Right lobe of liver (tissue), 6 donors: ENCODE measurements around the gene PAK1. TPM values are rescaled to one million over a fixed set of nuclear protein-coding genes. Genes with fewer than 3 reads are reported as not detected.

Source experiments
- ATAC-seq, 4 donors: fragments of 200-7000 bp; cut with Tn5 transposase; one replicate each; pipeline ENCODE4 v1.9.1; 2020; ENCODE audit warnings: mild to moderate bottlenecking in 4 of 4, moderate library complexity in 4 of 4
- DNase-seq, 3 donors: peaks; one replicate each; pipeline ENCODE4 v3.0.0-alpha.2; 2020
- H3K27ac ChIP-seq, 3 donors: fragments of 200-600 bp; one replicate each; pipeline ENCODE4 v1.8.0; 2022
- H3K27me3 ChIP-seq, 2 donors: fragments of 200-600 bp; one replicate each; pipeline ENCODE4 v1.8.0; 2022
- H3K36me3 ChIP-seq, 4 donors: fragments of 200-600 bp; sonication (generic) in 1 of 4; one replicate each; pipeline versions ENCODE4 v1.5.1 to v1.8.0; 2017 to 2022; ENCODE audit warnings: control low read depth in 1 of 4
- H3K4me1 ChIP-seq, 4 donors: fragments of 200-600 bp; sonication (generic) in 1 of 4; one replicate each; pipeline versions ENCODE4 v1.5.1 to v1.8.0; 2017 to 2022; ENCODE audit warnings: control low read depth in 1 of 4
- H3K4me3 ChIP-seq, 3 donors: fragments of 200-600 bp; one replicate each; pipeline ENCODE4 v1.8.0; 2022
- H3K9me3 ChIP-seq, 4 donors: fragments of 200-600 bp; sonication (generic) in 1 of 4; one replicate each; pipeline versions ENCODE4 v1.5.1 to v1.8.0; 2017 to 2022; ENCODE audit warnings: control low read depth in 1 of 4
- CTCF ChIP-seq, 4 donors: fragments of 200-600 bp in 3 of 4; fragments of 450-650 bp in 1 of 4; IDR thresholded peaks; one replicate each; pipeline versions ENCODE4 v1.5.1 to v1.8.0; 2016 to 2022; ENCODE audit warnings: antibody characterized with exemption in 4 of 4, mild to moderate bottlenecking in 2 of 4
- POLR2A ChIP-seq: fragments of 450-650 bp; IDR thresholded peaks from one replicate; pipeline ENCODE4 v1.6.1; 2017; ENCODE audit warnings: antibody characterized with exemption, mild to moderate bottlenecking
- WGBS: methylation state at CpG from one replicate; pipeline ENCODE4 v1.1.6; 2018; ENCODE audit warnings: low coverage, low lambda C conversion rate; ENCODE audit not compliant: insufficient coverage; ENCODE audit errors: missing lambda C conversion rate; 5-methylcytosine and 5-hydroxymethylcytosine counted together
- intact Hi-C, 2 donors: fragments of 100-400 bp; cut with DNase I; formaldehyde crosslinking; loops; one replicate each; pipeline versions ENCODE4 v1.11.2 to v1.14.1; 2022
- total RNA-seq, 6 experiments: library from RNA; depleted of rRNA in 2 of 6; stranded (reverse); fragments of >200 nt in 2 of 6; fragmentation: NEBNext Ultra II Directional in 3 of 6; extraction: Animal tissue kit (Norgen Biotek cat#: 25700) in 3 of 6; gene quantifications; one replicate each; pipeline versions ENCODE4 v1.1.0 to v1.2.4, GENCODE V29; 2016 to 2023
- donor health status: DM: no; HTN: yes; CAD: no.
- donor health status: DM: no; HTN: no; CAD: no.
- donor health status: DM: no; HTN: no; CAD: no.
- donor health status: DM: no; HTN: yes; CAD: no.
- donor health status: DM: no; HTN: yes; CAD: no.

The PAK1 gene
- total RNA-seq, 6 experiments from 2014 or later: 7.3 to 14.5 (median 9.3) TPM

GRCh38 chr11:77284476-77285468, 189.1 kb downstream of the PAK1 start:
- no peak for TF ChIP-seq POLR2A
- no peak for TF ChIP-seq CTCF (IDR thresholded peaks at IDR 0.05)
- DNase-seq (no peak), ATAC-seq (peak; percentile 71 to 88 (median 83))
- WGBS: 38% methylated on average over 6 of the region's 6 CpGs
- intact Hi-C loops: no loop called here
- peak overlapping the region in 2 of 3 donors; percentile 44 to 86 for H3K27ac ChIP-seq
- H3K4me3 ChIP-seq: peak overlapping the region in 1 of 3 donors; percentile 12
- H3K27me3 ChIP-seq: no peaks in the 10 kb centered on the region
- no peaks in the 10 kb centered on the region for H3K36me3 ChIP-seq
- H3K4me1 ChIP-seq: peaks cover 0 to 11% (median 0%) of the 10 kb centered on the region in 4 donors
- H3K9me3 ChIP-seq: no peaks in the 10 kb centered on the region

- H3K36me3 ChIP-seq: no peaks in the 10 kb centered on the region
- intact Hi-C loops: no loop called here
- no peaks in the 10 kb centered on the region for H3K9me3 ChIP-seq
- no peak for DNase-seq
- peaks cover 0 to 26% (median 7%) of the 10 kb centered on the region in 4 donors for H3K4me1 ChIP-seq
- H3K27ac ChIP-seq: no peak overlapping the region
- H3K27me3 ChIP-seq: no peaks in the 10 kb centered on the region
- no peak overlapping the region for H3K4me3 ChIP-seq
- no peak for ATAC-seq
- TF ChIP-seq POLR2A (no peak), CTCF (IDR thresholded peaks at IDR 0.05) (no peak)
- WGBS: 35% methylated on average over 3 of the region's 3 CpGs
These were observed 190.8 kb downstream of the PAK1 start for GRCh38 chr11:77283101-77283500.

- H3K27me3 ChIP-seq: no peaks in the 10 kb centered on the region
- H3K4me3 ChIP-seq: no peak overlapping the region
- no peaks in the 10 kb centered on the region for H3K36me3 ChIP-seq
- peak in 1 of 3 donors; percentile 49 for DNase-seq
- peaks cover 0 to 17% (median 8%) of the 10 kb centered on the region in 4 donors for H3K4me1 ChIP-seq
- no peak for TF ChIP-seq CTCF (IDR thresholded peaks at IDR 0.05)
- no peak for TF ChIP-seq POLR2A
- H3K9me3 ChIP-seq: no peaks in the 10 kb centered on the region
- ATAC-seq: peak; percentile 93 to 97 (median 94)
- peak overlapping the region in 2 of 3 donors; percentile 83 to 84 for H3K27ac ChIP-seq
- WGBS: 9% methylated on average over 2 of the region's 2 CpGs
- intact Hi-C loops: no loop called here
These were observed 195.0 kb downstream of the PAK1 start for GRCh38 chr11:77278595-77279506.

- Histone ChIP-seq H3K9me3 (no peaks in the 10 kb centered on the region), H3K4me3 (no peak overlapping the region), H3K27me3 (no peaks in the 10 kb centered on the region), H3K36me3 (no peaks in the 10 kb centered on the region), H3K4me1 (peaks cover 0 to 17% (median 8%) of the 10 kb centered on the region in 4 donors), H3K27ac (no peak overlapping the region)
- no peak for ATAC-seq
- DNase-seq: no peak
- 38% methylated on average over 2 of the region's 2 CpGs for WGBS
- intact Hi-C loops: no loop called here
- TF ChIP-seq POLR2A: no peak
- TF ChIP-seq CTCF (IDR thresholded peaks at IDR 0.05): no peak
These were observed 197.6 kb downstream of the PAK1 start for GRCh38 chr11:77276271-77276670.
